GM12874 (cell line): ENCODE data around the gene VPS13C.

Experiments
- CTCF ChIP-seq: IDR thresholded peaks from 2 replicates; pipeline ENCODE4 v1.5.1; 2011; ENCODE audit warnings: low read depth, mild to moderate bottlenecking, control low read depth, low read length, moderate library complexity; ENCODE audit not compliant: insufficient read depth

Gene VPS13C

GRCh38 chr15:62059816-62060112, 483 bp downstream of the VPS13C start:
- TF ChIP-seq CTCF, result no peak

GRCh38 chr15:62059108-62059815, 985 bp downstream of the VPS13C start:
- 0 out of 2 replicates have a peak, but pooled peaks have one; percentile 21 for TF ChIP-seq CTCF

- TF ChIP-seq CTCF, result no peak
Measured at GRCh38 chr15:62058327-62059028, 1.8 kb downstream of the VPS13C start.

GRCh38 chr15:62057341-62057980, 2.8 kb downstream of the VPS13C start:
- no peak for TF ChIP-seq CTCF

- TF ChIP-seq CTCF, result no peak
Measured at GRCh38 chr15:62054979-62055378, 5.3 kb downstream of the VPS13C start.

GRCh38 chr15:62053439-62054085, 6.7 kb downstream of the VPS13C start:
- TF ChIP-seq CTCF, result no peak

GRCh38 chr15:62052713-62053112, 7.5 kb downstream of the VPS13C start:
- no peak for TF ChIP-seq CTCF
